ENCODE measurements around the gene ADAMTS16.

Gene ADAMTS16

GRCh38 chr5:5295351-5295750, 155.2 kb downstream of the ADAMTS16 start:
- no peak overlapping the region for H3K4me3 ChIP-seq (ENCODE audit: low read depth, low read length)
- DNase-seq (ENCODE audit: low read depth) = no peak
- TF ChIP-seq, protein P1, sequence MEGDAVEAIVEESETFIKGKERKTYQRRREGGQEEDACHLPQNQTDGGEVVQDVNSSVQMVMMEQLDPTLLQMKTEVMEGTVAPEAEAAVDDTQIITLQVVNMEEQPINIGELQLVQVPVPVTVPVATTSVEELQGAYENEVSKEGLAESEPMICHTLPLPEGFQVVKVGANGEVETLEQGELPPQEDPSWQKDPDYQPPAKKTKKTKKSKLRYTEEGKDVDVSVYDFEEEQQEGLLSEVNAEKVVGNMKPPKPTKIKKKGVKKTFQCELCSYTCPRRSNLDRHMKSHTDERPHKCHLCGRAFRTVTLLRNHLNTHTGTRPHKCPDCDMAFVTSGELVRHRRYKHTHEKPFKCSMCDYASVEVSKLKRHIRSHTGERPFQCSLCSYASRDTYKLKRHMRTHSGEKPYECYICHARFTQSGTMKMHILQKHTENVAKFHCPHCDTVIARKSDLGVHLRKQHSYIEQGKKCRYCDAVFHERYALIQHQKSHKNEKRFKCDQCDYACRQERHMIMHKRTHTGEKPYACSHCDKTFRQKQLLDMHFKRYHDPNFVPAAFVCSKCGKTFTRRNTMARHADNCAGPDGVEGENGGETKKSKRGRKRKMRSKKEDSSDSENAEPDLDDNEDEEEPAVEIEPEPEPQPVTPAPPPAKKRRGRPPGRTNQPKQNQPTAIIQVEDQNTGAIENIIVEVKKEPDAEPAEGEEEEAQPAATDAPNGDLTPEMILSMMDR (IDR thresholded peaks at IDR 0.05; ENCODE audit: insufficient read depth, low read depth, low read length, missing control alignments) = no peak

GRCh38 chr5:5296051-5296450, 155.9 kb downstream of the ADAMTS16 start:
- no peak overlapping the region for H3K4me3 ChIP-seq (ENCODE audit: low read depth, low read length)
- TF ChIP-seq, protein P1 (IDR thresholded peaks at IDR 0.05; ENCODE audit: insufficient read depth, low read depth, low read length, missing control alignments) = no peak
- no peak for DNase-seq (ENCODE audit: low read depth)

GRCh38 chr5:5297432-5298067, 157.4 kb downstream of the ADAMTS16 start:
- no peak overlapping the region for H3K4me3 ChIP-seq (ENCODE audit: low read depth, low read length)
- TF ChIP-seq, protein P1 (IDR thresholded peaks at IDR 0.05; ENCODE audit: insufficient read depth, low read depth, low read length, missing control alignments) = no peak
- no peak for DNase-seq (ENCODE audit: low read depth)

DNA sequence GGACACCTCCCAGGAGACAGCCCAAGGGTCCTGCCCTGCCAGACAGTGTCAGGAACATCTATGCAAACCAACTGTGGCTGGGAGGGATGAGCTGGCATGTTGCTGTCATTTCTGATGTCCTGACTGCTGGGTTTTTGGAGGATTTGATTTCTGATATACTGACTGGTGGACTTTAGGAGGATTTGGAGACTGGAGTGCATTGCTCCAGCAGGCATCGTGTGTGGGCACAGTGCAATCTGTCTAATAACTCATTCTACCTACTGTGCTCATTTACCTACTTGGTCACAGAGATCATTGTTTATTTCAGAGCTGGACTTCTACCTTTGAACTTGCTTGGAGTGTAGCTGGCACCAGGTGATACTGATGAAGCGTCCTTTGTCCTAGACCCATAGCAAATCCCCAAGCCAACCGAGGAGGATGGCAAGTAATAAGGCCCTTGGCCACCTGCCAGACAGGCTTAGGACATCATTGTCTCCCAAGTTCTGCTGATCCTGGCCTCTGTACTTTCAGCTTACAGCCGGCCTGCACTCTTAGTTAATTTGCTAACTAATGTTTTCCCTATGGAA, 158.0 kb downstream of the ADAMTS16 start:
- TF ChIP-seq, protein P1 (IDR thresholded peaks at IDR 0.05; ENCODE audit: insufficient read depth, low read depth, low read length, missing control alignments) = no peak
- no peak for DNase-seq (ENCODE audit: low read depth)
- no peak overlapping the region for H3K4me3 ChIP-seq (ENCODE audit: low read depth, low read length)

- DNase-seq (ENCODE audit: low read depth) = no peak
- TF ChIP-seq, protein P1 (IDR thresholded peaks at IDR 0.05; ENCODE audit: insufficient read depth, low read depth, low read length, missing control alignments) = no peak
- no peak overlapping the region for H3K4me3 ChIP-seq (ENCODE audit: low read depth, low read length)
These were observed 158.9 kb downstream of the ADAMTS16 start for GRCh38 chr5:5298841-5299541.

- no peak for DNase-seq (ENCODE audit: low read depth)
- no peak overlapping the region for H3K4me3 ChIP-seq (ENCODE audit: low read depth, low read length)
- TF ChIP-seq, protein P1 (IDR thresholded peaks at IDR 0.05; ENCODE audit: insufficient read depth, low read depth, low read length, missing control alignments) = no peak
These were observed 161.0 kb downstream of the ADAMTS16 start for GRCh38 chr5:5301176-5301575.
